ENCODE results near the gene ZNF521.

Gene ZNF521

GRCh38 chr18:25019931-25020330 is 332.0 kb downstream of the ZNF521 start:
- H3K27ac ChIP-seq = no peak overlapping the region
- DNase-seq = no peak
- H3K36me3 ChIP-seq = no peaks in the 10 kb centered on the region
- peaks cover 8% of the 10 kb centered on the region for H3K27me3 ChIP-seq (ENCODE audit: insufficient read depth, low read depth, severe bottlenecking)
- H3K9me3 ChIP-seq (ENCODE audit: severe bottlenecking) = no peaks in the 10 kb centered on the region
- H3K4me3 ChIP-seq (ENCODE audit: low read depth, low read length) = no peak overlapping the region
- TF ChIP-seq, protein P1, sequence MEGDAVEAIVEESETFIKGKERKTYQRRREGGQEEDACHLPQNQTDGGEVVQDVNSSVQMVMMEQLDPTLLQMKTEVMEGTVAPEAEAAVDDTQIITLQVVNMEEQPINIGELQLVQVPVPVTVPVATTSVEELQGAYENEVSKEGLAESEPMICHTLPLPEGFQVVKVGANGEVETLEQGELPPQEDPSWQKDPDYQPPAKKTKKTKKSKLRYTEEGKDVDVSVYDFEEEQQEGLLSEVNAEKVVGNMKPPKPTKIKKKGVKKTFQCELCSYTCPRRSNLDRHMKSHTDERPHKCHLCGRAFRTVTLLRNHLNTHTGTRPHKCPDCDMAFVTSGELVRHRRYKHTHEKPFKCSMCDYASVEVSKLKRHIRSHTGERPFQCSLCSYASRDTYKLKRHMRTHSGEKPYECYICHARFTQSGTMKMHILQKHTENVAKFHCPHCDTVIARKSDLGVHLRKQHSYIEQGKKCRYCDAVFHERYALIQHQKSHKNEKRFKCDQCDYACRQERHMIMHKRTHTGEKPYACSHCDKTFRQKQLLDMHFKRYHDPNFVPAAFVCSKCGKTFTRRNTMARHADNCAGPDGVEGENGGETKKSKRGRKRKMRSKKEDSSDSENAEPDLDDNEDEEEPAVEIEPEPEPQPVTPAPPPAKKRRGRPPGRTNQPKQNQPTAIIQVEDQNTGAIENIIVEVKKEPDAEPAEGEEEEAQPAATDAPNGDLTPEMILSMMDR (IDR thresholded peaks at IDR 0.05; ENCODE audit: low read depth, low read length) = no peak

- H3K4me3 ChIP-seq (ENCODE audit: low read depth, low read length) = no peak overlapping the region
- no peaks in the 10 kb centered on the region for H3K9me3 ChIP-seq (ENCODE audit: severe bottlenecking)
- no peaks in the 10 kb centered on the region for H3K36me3 ChIP-seq
- TF ChIP-seq, protein P1 (IDR thresholded peaks at IDR 0.05; ENCODE audit: low read depth, low read length) = no peak
- H3K27ac ChIP-seq = no peak overlapping the region
- peaks cover 12% of the 10 kb centered on the region for H3K27me3 ChIP-seq (ENCODE audit: insufficient read depth, low read depth, severe bottlenecking)
- no peak for DNase-seq
Observed at GRCh38 chr18:25019086-25019860, 332.7 kb downstream of the ZNF521 start.

DNA sequence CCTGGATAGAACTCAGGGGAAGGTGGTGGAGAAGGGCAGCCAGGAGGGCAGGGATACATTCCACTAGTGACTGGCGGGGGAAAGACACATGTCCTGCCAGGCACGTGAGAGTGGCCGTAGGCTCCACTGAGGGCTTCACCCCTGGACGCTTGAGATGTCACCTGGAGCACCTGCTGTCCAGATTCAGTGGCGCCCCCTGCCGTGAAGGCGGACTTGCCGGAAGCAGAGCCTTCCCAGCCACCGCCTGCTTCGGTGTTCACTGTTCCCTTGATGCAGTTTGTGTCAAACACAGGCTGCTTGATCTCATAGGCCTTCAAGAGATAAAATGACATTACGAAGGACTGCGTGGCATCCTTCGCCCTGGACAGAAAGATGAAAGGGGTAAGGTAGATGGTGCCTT is 335.3 kb downstream of the ZNF521 start:
- Histone ChIP-seq H3K27me3 (ENCODE audit: insufficient read depth, low read depth, severe bottlenecking) (peaks cover 12% of the 10 kb centered on the region), H3K4me3 (ENCODE audit: low read depth, low read length) (no peak overlapping the region), H3K27ac (no peak overlapping the region), H3K9me3 (ENCODE audit: severe bottlenecking) (no peaks in the 10 kb centered on the region), H3K36me3 (no peaks in the 10 kb centered on the region)
- no peak for DNase-seq
- TF ChIP-seq, protein P1 (IDR thresholded peaks at IDR 0.05; ENCODE audit: low read depth, low read length) = no peak

DNA sequence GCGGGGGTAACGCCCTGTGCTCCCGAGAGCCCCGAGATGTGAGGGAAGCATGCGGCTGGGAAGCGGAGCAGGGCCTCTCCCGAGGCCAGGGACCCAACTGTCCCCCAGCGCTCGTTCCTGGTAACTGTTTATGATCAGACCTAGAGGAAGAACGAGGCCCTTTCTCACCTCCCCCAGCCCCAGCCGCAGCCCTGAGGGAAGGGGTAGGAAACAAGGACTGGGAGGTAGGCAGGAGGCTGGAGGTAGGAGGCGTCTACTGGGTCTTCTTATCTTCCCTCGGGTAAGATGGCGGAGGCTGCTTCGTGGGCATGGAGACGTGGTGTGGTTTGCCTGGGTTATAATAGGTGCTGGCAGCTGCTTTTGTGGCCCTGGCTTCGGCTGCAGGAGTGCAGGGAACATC is 335.8 kb downstream of the ZNF521 start:
- Histone ChIP-seq H3K36me3 (no peaks in the 10 kb centered on the region), H3K27ac (no peak overlapping the region), H3K27me3 (ENCODE audit: insufficient read depth, low read depth, severe bottlenecking) (peaks cover 12% of the 10 kb centered on the region), H3K4me3 (ENCODE audit: low read depth, low read length) (no peak overlapping the region), H3K9me3 (ENCODE audit: severe bottlenecking) (no peaks in the 10 kb centered on the region)
- TF ChIP-seq, protein P1 (IDR thresholded peaks at IDR 0.05; ENCODE audit: low read depth, low read length) = no peak
- DNase-seq = no peak
